ENCODE measurements around the gene PLEKHG4. TPM values are rescaled to one million over a fixed set of nuclear protein-coding genes. Genes with fewer than 3 reads are reported as not detected.
A peak's percentile ranks its signal among the peaks of the same experiment; 100 is the strongest.

Gene PLEKHG4
- total and polyA plus RNA-seq, 9 of the 15 experiments (the other 6 are each of a cell fraction or from before 2014, with no cell fraction given) = 3.7 to 36.8 (median 17.9) TPM

GRCh38 chr16:67248401-67249177 lies 30.7 kb upstream of the PLEKHG4 start, which contains the start of gene SLC9A5:
Gene SLC9A5, plus strand, starts transcription at chr16:67248979. Its CDS starts 36 bp downstream, at chr16:67249015.
- Histone ChIP-seq H3K27me3 (ENCODE audit: control insufficient read depth in 2 of 2, insufficient read depth in 2 of 2, low read length in 2 of 2) (no peaks in the 10 kb centered on the region), H3K27ac (ENCODE audit: extremely low read depth, low read depth, low read length) (peak within 1 kb of the TSS; percentile 49), H3K9ac (ENCODE audit: insufficient read depth in 1 of 2, low read depth in 2 of 2, low read length in 2 of 2) (peak within 1 kb of the TSS; percentile 63 to 91), H3K79me2 (ENCODE audit: control insufficient read depth, insufficient read depth, low read length) (peaks cover 37% of the 10 kb centered on the region), H3K9me1 (ENCODE audit: control insufficient read depth, insufficient read depth, low read length) (no peaks in the 10 kb centered on the region), H3K4me1 (replicated peaks in 1 of 2; ENCODE audit: control insufficient read depth in 2 of 2, insufficient read depth in 2 of 2, low read length in 2 of 2) (peaks cover 37 to 60% of the 10 kb centered on the region in 2 experiments), H3K4me3 (peak within 1 kb of the TSS; percentile 43), H4K20me1 (replicated peaks; ENCODE audit: control insufficient read depth, insufficient read depth, low read length) (no peaks in the 10 kb centered on the region), H3K4me2 (ENCODE audit: insufficient read depth, low read length) (peak within 1 kb of the TSS; percentile 76), H2AFZ (ENCODE audit: low read depth, low read length) (peak within 1 kb of the TSS; percentile 86), H3K9me3 (replicated peaks; ENCODE audit: control insufficient read depth, insufficient read depth, low read depth, low read length) (no peaks in the 10 kb centered on the region), H3K36me3 (ENCODE audit: control insufficient read depth, insufficient read depth, low read length) (peaks cover 13% of the 10 kb centered on the region; the same call in 1 of the 3 replicates)
- no TSS peak for BruUV-seq (replicated peaks)
- ChIA-PET CTCF (ENCODE audit: low intra/inter-chr PET ratio) (no interaction called here), POLR2A (interaction anchor here (0.6 to 1.2 kb wide), 4 partner anchors 9 to 94 kb away, joined by 3 to 4 read pairs (median 4); no protein-coding TSS in a partner anchor)
- WGBS (ENCODE audit: insufficient coverage, low coverage, missing lambda C conversion rate) = 35% methylated on average over 42 of the region's 75 CpGs
- no peak for FAIRE-seq
- intact Hi-C loops (cut with micrococcal nuclease) (loop anchor here (5.0 to 10.0 kb wide), 2 partner anchors 274 to 296 kb away; no protein-coding TSS in a partner anchor), in situ Hi-C loops (cut with MboI) (no loop called here)
- peak; percentile 41 to 66 (median 60) for DNase-seq (ENCODE audit: extremely low read depth in 1 of 4, low spot score in 3 of 4)
- ATAC-seq = no peak
- TF ChIP-seq CTCF (IDR thresholded peaks at IDR 0.05 in 2 of 3, conservative IDR thresholded peaks at IDR 0.05 in 1 of 3; ENCODE audit: insufficient read depth in 2 of 3, low read depth in 1 of 3, low read length in 3 of 3) (peak in 2 of 3 experiments; percentile 8 to 24; a peak in 1 of 6 replicates), ZNF224 (CRISPR knock-in tag; IDR thresholded peaks at IDR 0.05) (no peak), ZBTB7A (IDR thresholded peaks at IDR 0.05; ENCODE audit: borderline replicate concordance, control insufficient read depth, low read depth, low read length) (peak; percentile 89; the same call in 1 of the 2 replicates), ZNF75A (CRISPR knock-in tag; IDR thresholded peaks at IDR 0.05) (no peak), ZNF592 (IDR thresholded peaks at IDR 0.05) (peak; percentile 78), ERF (CRISPR knock-in tag; IDR thresholded peaks at IDR 0.05) (0 out of 2 replicates have a peak, but pooled peaks have one; percentile 18), STAG1 (CRISPR knock-in tag; IDR thresholded peaks at IDR 0.05; ENCODE audit: borderline replicate concordance) (peak; percentile 20; the same call in 1 of the 2 replicates), HNRNPL (IDR thresholded peaks at IDR 0.05; ENCODE audit: low read depth, low read length) (0 out of 2 replicates have a peak, but pooled peaks have one; percentile 21), CREM (IDR thresholded peaks at IDR 0.05; ENCODE audit: low read depth) (peak; percentile 41; the same call in 1 of the 2 replicates), MNT (conservative IDR thresholded peaks at IDR 0.05) (peak; percentile 33 to 64; a peak in 2 of 4 replicates), ZNF184 (CRISPR knock-in tag; IDR thresholded peaks at IDR 0.05) (no peak), CCNT2 (IDR thresholded peaks at IDR 0.05; ENCODE audit: borderline replicate concordance, extremely low read depth, insufficient read length, low read depth, low read length) (peak; percentile 40)
